Left renal pelvis (tissue), 4 donors: ENCODE results near the gene EHBP1. TPM values are rescaled to one million over a fixed set of nuclear protein-coding genes. Genes with fewer than 3 reads are reported as not detected.

ENCODE experiments used
- DNase-seq, 4 donors: peaks; one replicate each; pipeline ENCODE4 v3.0.0-alpha.2; 2013; ENCODE audit warnings: low read depth in 4 of 4, low spot score in 3 of 4
- polyA plus RNA-seq, 4 donors: library from polyadenylated mRNA; unstranded; fragments of 120-200 nt; gene quantifications; one replicate each; pipeline ENCODE4 v1.2.1, GENCODE V29; 2013; ENCODE audit not compliant: insufficient read length in 4 of 4

Gene EHBP1
- polyA plus RNA-seq, 4 donors: 45.0 to 95.9 (median 55.6) TPM

DNA sequence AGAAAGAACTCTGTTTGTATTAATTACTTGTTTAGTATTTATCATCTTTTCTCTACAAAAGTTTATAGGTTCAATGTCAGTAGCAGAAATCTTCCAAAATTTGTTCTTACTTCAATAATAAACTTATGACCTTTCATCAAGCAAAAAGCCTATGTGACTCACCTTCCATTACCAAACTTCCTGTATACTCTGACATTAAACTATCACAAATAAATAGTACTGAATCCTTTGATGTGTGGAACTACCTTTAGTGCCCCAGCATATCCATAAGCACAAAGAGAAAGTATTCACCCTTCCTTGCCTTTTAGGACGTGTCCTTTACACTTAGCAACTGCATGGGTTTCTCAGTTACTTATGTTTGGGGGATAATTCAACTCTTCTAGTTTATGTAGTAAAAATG is 166.0 kb downstream of the EHBP1 start:
- no peak for DNase-seq

- no peak for DNase-seq
Measured at GRCh38 chr2:62873603-62874002, 168.1 kb downstream of the EHBP1 start.

GRCh38 chr2:62874881-62875383 is 169.4 kb downstream of the EHBP1 start:
- DNase-seq: no peak

DNA sequence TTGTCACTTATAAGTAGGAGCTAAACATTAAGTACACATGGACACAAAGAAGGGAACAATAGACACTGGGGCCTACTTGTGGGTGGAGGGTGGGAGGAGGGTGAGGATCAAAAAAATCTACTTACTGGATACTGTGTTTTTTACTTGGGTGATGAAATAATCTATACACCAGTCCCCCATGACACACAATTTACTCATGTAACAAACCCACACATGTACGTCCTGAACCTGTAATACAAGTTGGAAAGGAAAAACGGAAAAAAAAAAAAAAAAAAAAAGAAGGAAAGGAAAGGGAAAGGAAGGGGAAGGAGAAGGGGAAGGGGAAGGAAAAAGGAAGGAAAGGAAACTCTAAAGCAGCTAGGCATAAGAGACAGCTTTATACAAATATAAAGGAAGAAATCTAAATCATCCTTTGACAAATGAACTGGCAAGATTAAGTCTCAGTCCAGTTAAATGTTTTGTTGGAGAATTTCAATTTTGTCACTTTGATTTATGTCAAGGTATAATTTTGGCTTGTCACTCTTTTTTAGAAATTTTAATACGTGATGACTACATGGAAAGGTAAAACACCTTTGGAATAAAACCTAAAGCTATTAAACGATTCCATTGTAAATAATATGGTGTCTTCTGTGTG is 175.8 kb downstream of the EHBP1 start:
- no peak for DNase-seq

- DNase-seq: no peak
Measured at GRCh38 chr2:62883629-62884028, 178.1 kb downstream of the EHBP1 start.

DNA sequence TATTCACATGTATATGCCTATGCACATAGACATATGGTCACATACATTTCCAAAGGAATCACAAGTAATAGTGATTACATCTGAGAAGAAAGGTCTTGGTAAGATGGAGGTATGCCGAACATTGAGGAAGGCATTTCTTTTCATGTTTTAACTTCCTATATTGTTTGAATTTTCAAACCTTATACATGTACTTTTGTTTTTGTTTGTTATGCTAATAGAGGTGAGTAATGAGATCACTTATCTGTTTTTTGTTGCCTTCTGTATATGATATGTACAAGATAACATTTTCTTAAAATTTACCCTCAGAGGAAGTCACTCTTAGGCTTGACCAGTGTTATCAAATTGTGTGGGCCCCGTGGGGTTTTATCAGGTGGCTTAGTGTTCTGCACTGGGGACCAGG is 178.6 kb downstream of the EHBP1 start:
- no peak for DNase-seq

GRCh38 chr2:62884514-62884913 is 179.0 kb downstream of the EHBP1 start:
- DNase-seq: no peak

GRCh38 chr2:62894966-62895631 is 189.6 kb downstream of the EHBP1 start:
- DNase-seq: no peak

GRCh38 chr2:62895632-62896009 is 190.1 kb downstream of the EHBP1 start:
- DNase-seq: no peak

GRCh38 chr2:62897187-62897827 is 191.8 kb downstream of the EHBP1 start:
- no peak for DNase-seq

DNA sequence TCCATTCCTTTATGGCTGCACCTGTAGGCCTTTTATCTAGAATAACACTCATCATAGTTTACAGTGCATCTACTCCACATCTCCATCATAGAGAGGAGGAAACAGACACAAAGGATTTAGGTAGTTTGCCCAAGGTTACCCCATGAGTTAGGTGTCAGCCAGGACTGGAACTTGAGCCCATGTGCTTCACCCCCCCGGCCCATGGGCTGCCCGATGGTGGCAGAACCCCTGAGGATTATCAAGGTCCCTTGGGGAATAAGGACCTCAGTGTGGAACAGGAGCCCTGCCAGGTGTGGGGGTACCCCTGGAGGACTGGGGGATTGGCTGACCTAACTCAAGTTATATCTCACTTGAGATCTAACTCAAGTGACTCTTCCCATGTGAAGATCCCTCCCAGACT is 198.8 kb downstream of the EHBP1 start:
- DNase-seq: no peak

- DNase-seq: no peak
Measured at GRCh38 chr2:62908145-62908544, 202.6 kb downstream of the EHBP1 start.

DNA sequence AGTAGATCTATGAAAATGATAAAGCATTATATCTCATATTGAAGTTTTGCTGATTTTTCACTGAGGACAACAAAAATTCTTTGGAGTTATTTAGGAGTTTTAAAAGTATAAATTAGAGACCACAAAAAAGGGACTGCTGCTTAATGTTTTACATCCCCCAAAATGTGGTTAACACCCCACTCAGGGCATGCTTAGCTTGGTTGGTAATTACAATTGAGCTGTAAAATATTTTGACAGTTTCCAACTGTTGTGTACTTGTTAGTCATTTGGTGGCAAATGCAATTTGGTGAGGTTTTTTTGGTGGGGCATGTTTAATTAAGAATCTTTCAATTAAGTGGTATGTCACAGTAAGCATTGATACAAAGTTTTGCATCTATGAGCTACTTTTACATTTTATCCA is 207.8 kb downstream of the EHBP1 start:
- DNase-seq: no peak

DNA sequence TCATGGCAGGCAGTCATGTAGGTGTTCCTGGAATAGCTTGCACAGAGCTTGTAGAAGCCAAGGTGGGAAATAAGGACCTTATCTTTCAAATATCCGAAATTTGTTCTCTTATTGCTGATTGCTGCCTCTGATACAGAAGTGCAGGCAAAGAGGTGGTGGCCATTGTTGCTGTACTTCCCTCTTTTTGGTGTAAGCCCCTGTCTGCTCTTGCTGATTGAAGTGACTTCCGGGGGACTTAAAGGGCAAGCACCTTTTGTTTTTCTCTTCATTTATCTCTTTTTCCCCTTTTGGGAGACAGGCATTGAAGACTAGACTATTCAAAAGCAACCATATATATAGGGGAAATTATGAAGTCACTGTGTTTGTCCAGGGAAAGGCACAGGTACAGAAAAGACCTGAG is 213.5 kb downstream of the EHBP1 start:
- DNase-seq: no peak

DNA sequence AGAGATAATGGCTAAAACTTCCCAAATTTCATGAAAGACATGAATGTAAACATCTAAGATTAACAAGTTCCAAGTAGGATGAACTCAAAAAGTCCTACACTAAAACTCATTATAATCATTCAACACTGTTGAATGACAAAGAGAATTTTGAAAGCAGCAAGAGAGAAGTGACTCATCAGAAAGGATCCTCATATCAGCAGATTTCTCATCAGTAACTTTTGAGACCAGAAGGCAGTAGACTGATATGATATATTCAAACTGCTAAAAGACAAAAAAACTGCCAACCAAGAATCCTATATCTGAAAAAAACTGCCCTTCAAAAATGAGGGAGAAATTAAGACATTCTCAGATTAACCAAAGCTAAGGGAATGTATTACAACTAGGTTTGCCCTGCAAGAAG is 214.6 kb downstream of the EHBP1 start:
- no peak for DNase-seq

- no peak for DNase-seq
Measured at GRCh38 chr2:62923242-62923641, 217.7 kb downstream of the EHBP1 start.

- DNase-seq: no peak
Measured at GRCh38 chr2:62923881-62924280, 218.4 kb downstream of the EHBP1 start.

GRCh38 chr2:62928015-62928414 is 222.5 kb downstream of the EHBP1 start:
- no peak for DNase-seq

DNA sequence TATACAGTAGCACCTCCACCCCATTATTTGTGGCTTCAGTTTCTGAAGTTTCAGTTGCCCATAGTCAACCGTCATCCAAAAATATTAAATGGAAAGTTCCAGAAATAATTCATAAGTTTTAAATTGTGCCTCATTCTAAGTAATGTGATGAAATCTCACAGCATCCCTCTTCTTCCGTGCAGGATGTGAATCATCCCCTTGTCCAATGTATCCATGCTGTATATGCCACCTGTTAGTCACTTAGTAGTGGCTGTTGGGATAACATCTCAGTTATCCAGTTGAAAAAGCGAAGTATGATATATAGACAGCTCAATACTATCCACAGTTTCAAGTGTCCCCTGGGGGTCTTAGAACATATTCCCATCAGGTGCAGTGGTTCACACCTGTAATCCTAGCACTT is 226.0 kb downstream of the EHBP1 start:
- no peak for DNase-seq

DNA sequence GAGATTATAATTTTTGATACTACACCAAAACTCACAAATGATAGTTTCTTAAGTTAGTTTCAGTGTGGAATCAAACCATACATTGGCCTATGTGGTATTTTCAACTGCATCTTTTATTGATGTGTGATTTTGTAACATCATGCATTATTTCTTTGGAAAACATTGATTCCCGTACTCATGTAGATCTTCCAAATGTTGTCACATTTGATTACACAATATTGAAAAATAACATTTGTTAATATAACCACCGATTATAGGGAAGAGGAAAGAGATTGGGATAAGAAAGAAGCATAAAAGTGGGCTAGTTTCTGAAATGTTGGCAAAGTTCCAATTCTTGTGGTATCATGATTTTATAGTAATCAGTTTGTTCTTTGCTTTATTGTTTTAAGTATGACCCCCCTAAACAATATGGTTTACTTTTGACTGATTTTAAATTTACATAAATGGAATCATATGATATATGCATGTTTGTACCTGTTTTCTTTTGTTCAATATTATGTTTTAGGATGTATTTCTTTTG is 227.9 kb downstream of the EHBP1 start:
- DNase-seq: no peak

GRCh38 chr2:62934517-62934916 is 229.0 kb downstream of the EHBP1 start:
- DNase-seq: no peak

GRCh38 chr2:62938126-62938525 is 232.6 kb downstream of the EHBP1 start:
- no peak for DNase-seq
